Endothelial cell (in vitro differentiated cells): ENCODE results near the gene TRABD2B. TPM values are rescaled to one million over a fixed set of nuclear protein-coding genes. Genes with fewer than 3 reads are reported as not detected.

Experiments
- DNase-seq: peaks from one replicate; pipeline ENCODE4 v3.0.0; 2021; ENCODE audit warnings: low spot score
- H3K27ac Mint-ChIP-seq: one replicate; pipeline ENCODE4 v1.8.0; 2021; ENCODE audit warnings: mixed read lengths, inconsistent platforms; ENCODE audit not compliant: unreplicated experiment
- H3K27me3 Mint-ChIP-seq: one replicate; pipeline ENCODE4 v1.8.0; 2021; ENCODE audit warnings: mild to moderate bottlenecking, moderate library complexity, mixed read lengths, inconsistent platforms; ENCODE audit not compliant: unreplicated experiment
- H3K36me3 Mint-ChIP-seq: one replicate; pipeline ENCODE4 v1.8.0; 2021; ENCODE audit warnings: mild to moderate bottlenecking, low read depth, mixed read lengths, inconsistent platforms; ENCODE audit not compliant: unreplicated experiment
- H3K4me1 Mint-ChIP-seq: one replicate; pipeline ENCODE4 v1.8.0; 2021; ENCODE audit warnings: mild to moderate bottlenecking, mixed read lengths, inconsistent platforms; ENCODE audit not compliant: unreplicated experiment
- H3K4me3 Mint-ChIP-seq: one replicate; pipeline ENCODE4 v1.8.0; 2021; ENCODE audit warnings: mild to moderate bottlenecking, mixed read lengths, inconsistent platforms; ENCODE audit not compliant: unreplicated experiment
- H3K9me3 Mint-ChIP-seq: one replicate; pipeline ENCODE4 v1.8.0; 2021; ENCODE audit warnings: mixed read lengths, inconsistent platforms; ENCODE audit not compliant: unreplicated experiment
- CTCF ChIP-seq: fragments of 200-600 bp; sonication (generic); IDR thresholded peaks from one replicate; pipeline ENCODE4 v1.5.0; 2021; ENCODE audit warnings: antibody characterized with exemption; ENCODE audit not compliant: unreplicated experiment
- total RNA-seq: library from RNA; stranded (reverse); fragmentation: NEBNext Ultra II Directional; extraction: Animal tissue kit (Norgen Biotek cat#: 25700); gene quantifications from one replicate; pipeline ENCODE4 v1.2.1, GENCODE V29; 2021; ENCODE audit not compliant: unreplicated experiment

The TRABD2B gene
- total RNA-seq, 1 donor from 2014 or later: 1.0 TPM

GRCh38 chr1:47911424-47911823, 85.8 kb downstream of the TRABD2B start:
- Mint-ChIP-seq H3K27me3 (peaks cover 10% of the 10 kb centered on the region), H3K36me3 (no peaks in the 10 kb centered on the region), H3K27ac (no peak overlapping the region)

GRCh38 chr1:47908258-47908657, 88.9 kb downstream of the TRABD2B start:
- no peak overlapping the region for H3K27ac Mint-ChIP-seq
- no peak for TF ChIP-seq CTCF
- H3K4me3 Mint-ChIP-seq: no peak overlapping the region
- DNase-seq: no peak
- H3K9me3 Mint-ChIP-seq: no peaks in the 10 kb centered on the region
- peaks cover 12% of the 10 kb centered on the region for H3K27me3 Mint-ChIP-seq
- H3K4me1 Mint-ChIP-seq: peaks cover 6% of the 10 kb centered on the region
- no peaks in the 10 kb centered on the region for H3K36me3 Mint-ChIP-seq

More at GRCh38 chr1:47911424-47911823, 85.8 kb downstream of the TRABD2B start:
- H3K9me3 Mint-ChIP-seq: no peaks in the 10 kb centered on the region
- DNase-seq: no peak
- TF ChIP-seq CTCF: no peak
- H3K4me3 Mint-ChIP-seq: no peak overlapping the region
- H3K4me1 Mint-ChIP-seq: peaks cover 6% of the 10 kb centered on the region

GRCh38 chr1:47907177-47907528, 90.0 kb downstream of the TRABD2B start:
- Mint-ChIP-seq H3K4me1 (peaks cover 6% of the 10 kb centered on the region), H3K36me3 (no peaks in the 10 kb centered on the region), H3K27me3 (peaks cover 9% of the 10 kb centered on the region), H3K4me3 (no peak overlapping the region), H3K9me3 (no peaks in the 10 kb centered on the region), H3K27ac (no peak overlapping the region)
- TF ChIP-seq CTCF: no peak
- no peak for DNase-seq

GRCh38 chr1:47906527-47907176, 90.5 kb downstream of the TRABD2B start:
- H3K4me3 Mint-ChIP-seq: no peak overlapping the region

More at GRCh38 chr1:47906527-47907176, 90.5 kb downstream of the TRABD2B start:
- no peaks in the 10 kb centered on the region for H3K36me3 Mint-ChIP-seq
- no peak for TF ChIP-seq CTCF
- no peak for DNase-seq
- no peaks in the 10 kb centered on the region for H3K9me3 Mint-ChIP-seq
- peaks cover 6% of the 10 kb centered on the region for H3K4me1 Mint-ChIP-seq
- no peak overlapping the region for H3K27ac Mint-ChIP-seq
- H3K27me3 Mint-ChIP-seq: peaks cover 9% of the 10 kb centered on the region
